GM10847 (cell line): ENCODE measurements around the gene ZNF385B.

Experiments
- POLR2A ChIP-seq: IDR thresholded peaks from 2 replicates; pipeline ENCODE4 v1.6.1; 2011; ENCODE audit not compliant: insufficient read length; ENCODE audit errors: extremely low read depth

The ZNF385B gene

GRCh38 chr2:179438654-179439053 is 422.8 kb downstream of the ZNF385B start:
- TF ChIP-seq POLR2A: no peak

DNA sequence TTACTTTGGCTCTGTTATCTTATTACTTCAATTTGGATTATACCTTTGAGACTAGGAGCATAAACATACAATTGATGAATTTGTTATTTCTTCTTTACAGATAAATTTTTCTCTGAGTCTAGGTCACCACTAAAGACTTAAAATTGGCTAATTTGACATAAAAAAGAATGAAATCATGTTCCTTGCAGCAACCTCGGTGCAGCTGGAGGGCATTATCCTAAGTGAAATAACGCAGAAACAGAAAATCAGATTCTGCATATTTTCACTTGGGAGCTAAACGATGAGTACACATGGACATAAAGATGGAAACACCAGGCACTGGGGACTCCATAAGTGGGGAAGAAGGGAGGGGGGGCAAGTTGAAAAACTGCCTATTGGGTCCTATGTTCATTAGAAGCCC is 424.0 kb downstream of the ZNF385B start:
- TF ChIP-seq POLR2A: no peak

- TF ChIP-seq POLR2A: no peak
These were observed 425.8 kb downstream of the ZNF385B start for GRCh38 chr2:179435566-179435965.

GRCh38 chr2:179435000-179435399 is 426.4 kb downstream of the ZNF385B start:
- TF ChIP-seq POLR2A: no peak

- no peak for TF ChIP-seq POLR2A
These were observed 427.1 kb downstream of the ZNF385B start for GRCh38 chr2:179434357-179434756.

DNA sequence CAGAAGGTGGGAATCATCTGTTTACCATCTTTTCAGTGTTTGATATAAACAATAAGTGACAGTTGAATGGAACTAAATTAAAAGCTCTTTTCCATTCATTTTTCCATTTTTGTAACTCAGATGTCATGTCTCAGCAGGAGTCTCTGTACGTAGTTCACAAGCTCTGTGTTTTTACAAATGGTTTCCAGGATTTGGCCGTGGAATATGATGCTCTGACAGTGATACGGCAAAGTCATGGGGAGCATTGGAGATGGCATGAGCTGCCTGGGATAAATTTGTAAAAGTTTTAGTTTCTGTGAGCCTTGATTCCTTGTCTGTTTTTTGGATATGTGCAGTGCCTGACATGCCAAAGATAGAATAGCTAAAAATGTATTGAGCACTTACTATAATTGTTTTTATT is 428.7 kb downstream of the ZNF385B start:
- no peak for TF ChIP-seq POLR2A

GRCh38 chr2:179429597-179429996 is 431.8 kb downstream of the ZNF385B start:
- no peak for TF ChIP-seq POLR2A

DNA sequence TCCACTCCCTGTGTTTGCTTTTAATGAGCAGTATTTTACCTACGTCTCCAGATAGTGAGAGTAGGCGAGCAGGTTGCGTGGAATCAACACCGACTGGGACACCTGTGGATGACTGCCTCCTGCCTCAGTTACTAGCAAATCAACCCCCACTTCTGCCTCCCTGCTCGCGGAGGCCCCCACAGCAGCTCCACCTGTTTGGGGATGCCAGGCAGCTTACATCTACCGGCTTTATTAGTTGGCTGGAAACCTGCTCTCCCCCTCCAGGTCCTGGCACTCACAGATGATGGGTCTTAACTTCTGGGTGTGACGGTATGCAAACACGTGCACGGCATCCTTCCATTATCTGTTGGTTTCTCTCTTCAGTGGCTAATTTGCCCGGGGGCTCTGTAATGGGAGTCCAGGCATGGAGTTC is 432.3 kb downstream of the ZNF385B start:
- no peak for TF ChIP-seq POLR2A

- no peak for TF ChIP-seq POLR2A
These were observed 432.8 kb downstream of the ZNF385B start for GRCh38 chr2:179428649-179429048.

DNA sequence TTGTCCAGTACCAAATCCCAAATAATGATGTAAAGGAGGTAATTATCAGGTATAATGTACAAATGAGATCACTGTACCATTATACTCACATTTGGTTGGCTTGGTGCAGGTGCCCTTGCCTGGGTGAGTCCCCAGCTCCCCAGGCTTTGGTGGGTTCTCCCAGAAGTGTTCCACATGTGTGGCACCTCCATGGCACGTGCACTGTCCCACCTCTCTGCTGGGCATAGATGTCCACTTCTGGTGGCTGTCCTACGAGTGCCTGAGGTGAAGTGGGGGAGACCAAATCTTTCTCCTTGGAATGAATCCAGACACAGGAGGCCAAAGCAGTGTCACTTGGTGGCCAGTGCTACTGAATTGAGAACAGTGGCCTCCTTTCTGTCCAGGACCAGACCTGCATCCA is 434.3 kb downstream of the ZNF385B start:
- TF ChIP-seq POLR2A: no peak

- TF ChIP-seq POLR2A: no peak
These were observed 436.8 kb downstream of the ZNF385B start for GRCh38 chr2:179424571-179424970.

- TF ChIP-seq POLR2A: no peak
These were observed 439.3 kb downstream of the ZNF385B start for GRCh38 chr2:179422037-179422643.

DNA sequence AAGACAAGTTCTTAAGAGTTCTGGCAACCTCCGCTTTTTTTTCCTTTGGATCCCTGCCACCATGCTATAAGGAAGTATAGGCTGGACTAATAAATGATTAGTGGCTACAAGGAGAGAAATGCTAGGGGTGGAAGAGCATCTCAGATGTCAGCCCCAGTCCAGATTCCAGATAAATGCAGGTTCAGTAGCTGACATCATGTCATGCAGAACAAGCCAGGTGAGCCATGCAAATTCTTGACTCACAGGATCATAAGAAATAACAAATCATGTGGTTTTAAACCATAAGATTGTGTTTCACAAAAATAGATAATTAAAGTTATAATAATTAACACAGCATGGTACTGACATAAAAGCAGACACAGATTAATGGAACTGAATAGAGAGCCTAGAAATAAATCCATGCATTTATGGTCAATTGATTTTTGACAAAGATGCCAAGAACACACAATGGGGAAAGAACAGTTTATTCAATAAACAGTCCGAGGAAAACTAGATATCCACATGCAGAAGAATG is 443.9 kb downstream of the ZNF385B start:
- TF ChIP-seq POLR2A: no peak

DNA sequence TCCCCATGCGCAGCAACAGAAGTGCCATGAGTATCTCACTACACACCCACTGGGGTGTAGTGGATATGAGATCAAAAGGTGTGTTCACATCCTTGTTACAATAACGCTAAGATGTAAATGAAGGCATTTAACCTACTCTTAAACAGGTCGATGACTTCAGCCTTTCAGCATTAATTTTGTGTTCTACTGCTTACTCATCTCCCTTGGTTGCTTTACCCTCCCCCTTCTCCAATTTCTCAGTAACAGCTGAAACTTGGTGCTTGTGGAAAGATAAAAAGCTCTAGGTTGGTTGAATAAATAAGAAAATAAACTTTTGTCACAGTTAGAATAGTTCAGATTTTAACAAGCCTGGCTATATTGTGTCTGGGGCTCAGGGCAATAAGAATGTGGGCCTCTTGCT is 449.3 kb downstream of the ZNF385B start:
- TF ChIP-seq POLR2A: no peak

DNA sequence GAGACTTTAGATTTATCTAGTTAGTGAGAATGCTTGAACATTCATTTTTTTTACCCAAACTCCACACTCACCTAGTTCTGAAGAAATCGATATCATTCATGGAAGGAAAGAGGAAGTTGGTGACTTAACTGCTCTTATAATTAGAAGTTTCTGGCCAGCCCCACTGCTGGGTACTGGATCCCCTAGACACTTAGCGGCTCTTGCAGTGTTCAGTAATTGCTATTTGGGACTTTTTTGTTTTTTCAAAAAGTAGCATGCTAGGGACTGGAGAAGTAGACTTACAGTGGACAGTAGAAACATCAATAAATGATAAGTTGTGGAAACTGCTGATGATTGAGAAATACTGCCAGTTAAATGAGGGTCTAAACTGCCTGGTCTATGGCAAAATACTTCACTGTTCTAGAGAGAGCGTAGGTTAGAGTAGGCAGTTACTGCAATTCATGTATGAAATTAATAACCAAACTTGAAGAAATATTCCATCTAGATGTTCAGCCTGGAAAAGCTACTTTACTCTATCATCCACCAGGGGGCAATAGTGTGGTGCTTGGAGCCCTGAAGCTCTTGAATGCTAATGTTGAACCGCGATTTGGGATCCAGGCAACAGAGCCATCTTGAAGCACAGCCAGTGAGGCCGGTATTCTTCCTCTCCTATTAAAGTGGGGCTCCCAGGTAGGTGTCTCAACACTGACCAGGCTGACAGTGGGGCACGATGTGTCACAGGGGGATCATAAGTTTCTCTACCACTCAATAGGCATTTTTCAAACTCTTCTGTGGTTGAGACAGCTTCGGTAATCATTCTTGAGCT is 450.7 kb downstream of the ZNF385B start:
- TF ChIP-seq POLR2A: no peak

DNA sequence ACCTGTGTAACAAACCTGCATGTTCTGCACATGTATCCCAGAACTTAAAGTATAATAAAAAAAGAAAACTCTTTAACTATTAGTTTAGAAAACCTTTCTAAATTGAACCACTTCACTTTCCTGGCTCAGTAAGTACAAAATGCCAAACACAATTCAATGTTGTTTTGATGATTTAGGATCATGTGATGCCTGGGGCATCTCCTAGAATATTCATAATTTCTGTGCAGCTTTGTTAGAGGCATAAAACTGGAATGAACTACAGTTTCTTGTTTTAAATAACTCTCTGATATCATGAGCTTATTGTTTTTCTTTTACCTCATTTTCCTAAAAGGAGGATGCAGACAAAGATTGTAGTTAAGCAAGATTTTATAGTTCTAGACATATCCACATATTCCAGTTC is 457.8 kb downstream of the ZNF385B start:
- no peak for TF ChIP-seq POLR2A

- TF ChIP-seq POLR2A: no peak
These were observed 467.9 kb downstream of the ZNF385B start for GRCh38 chr2:179393481-179393880.
